H4 (cell line): ENCODE results near the gene ADGRF1. TPM values are rescaled to one million over a fixed set of nuclear protein-coding genes. Genes with fewer than 3 reads are reported as not detected.
"Not testable (repeated sequence)": the region's sequence is repeated elsewhere in the genome, so short reads cannot be mapped to it uniquely, and the experiment has no call there.

Source experiments
- DNase-seq: peaks from one replicate; pipeline ENCODE4 v3.0.0-alpha.2; 2015; ENCODE audit warnings: low spot score
- total RNA-seq: library from RNA; depleted of rRNA; stranded (reverse); fragments of >200 nt; shearing (Covaris generic); gene quantifications from 2 replicates; pipeline ENCODE4 v1.2.3, GENCODE V29; 2014; rRNA removed

The ADGRF1 gene
- 0.17 TPM in 1 of 2 replicates, not detected in the other for total RNA-seq

- no peak for DNase-seq
Observed at GRCh38 chr6:47042275-47042791, at the start of gene ADGRF1. ADGRF1 (minus strand) TSS chr6:47042332; CDS start chr6:47029061, 13,271 bp downstream.

GRCh38 chr6:47090881-47091280, 48.7 kb upstream of the ADGRF1 start:
- no peak for DNase-seq

DNA sequence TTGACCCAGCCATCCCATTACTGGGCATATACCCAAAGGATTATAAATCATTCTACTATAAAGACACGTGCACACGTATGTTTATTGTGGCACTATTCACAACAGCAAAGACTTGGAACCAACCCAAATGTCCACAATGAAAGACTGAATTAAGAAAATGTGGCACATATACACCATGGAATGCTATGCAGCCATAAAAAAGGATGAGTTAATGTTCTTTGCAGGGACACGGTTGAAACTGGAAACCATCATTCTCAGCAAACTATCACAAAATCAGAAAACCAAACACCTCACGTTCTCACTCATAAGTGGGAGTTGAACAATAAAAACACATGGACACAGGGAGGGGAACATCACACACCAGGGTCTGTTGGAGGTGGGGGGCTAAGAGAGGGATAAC, 47.3 kb upstream of the ADGRF1 start:
- DNase-seq, result not testable (repeated sequence)

DNA sequence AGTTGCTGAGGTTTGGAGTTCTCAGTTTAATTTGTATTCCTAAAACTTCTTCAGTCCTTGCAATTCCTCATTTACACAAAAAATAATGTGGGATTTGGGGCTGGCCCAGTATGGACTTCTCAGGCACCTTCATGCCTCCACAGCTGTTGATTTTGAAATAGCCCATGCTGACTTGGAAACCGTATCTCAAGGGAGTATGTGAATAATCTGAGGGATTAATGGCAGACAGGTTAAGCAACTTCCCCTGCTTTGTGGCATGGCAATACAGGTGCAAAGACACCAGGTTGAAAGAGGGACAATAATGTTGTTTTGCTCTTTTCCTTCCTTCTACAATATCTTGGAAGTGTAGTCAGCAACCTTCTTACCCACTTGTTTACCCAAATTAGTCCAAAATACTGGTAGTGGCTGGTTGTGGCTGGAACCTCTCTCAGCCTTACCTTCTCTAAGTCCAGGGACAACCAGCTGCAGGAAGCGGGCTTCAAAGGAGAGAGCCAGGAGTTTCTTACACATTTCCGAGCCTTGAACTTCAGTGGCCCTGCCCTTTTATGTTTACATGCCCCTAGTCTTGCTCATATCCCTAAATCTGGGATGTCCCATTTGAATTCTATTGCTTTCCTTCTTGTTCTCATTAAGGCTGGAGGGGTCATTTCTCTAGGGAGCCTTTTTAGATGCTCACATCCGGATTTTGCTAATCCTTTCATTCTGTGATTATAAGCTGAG, 44.1 kb upstream of the ADGRF1 start:
- no peak for DNase-seq

GRCh38 chr6:47084610-47085009, 42.5 kb upstream of the ADGRF1 start:
- no peak for DNase-seq

DNA sequence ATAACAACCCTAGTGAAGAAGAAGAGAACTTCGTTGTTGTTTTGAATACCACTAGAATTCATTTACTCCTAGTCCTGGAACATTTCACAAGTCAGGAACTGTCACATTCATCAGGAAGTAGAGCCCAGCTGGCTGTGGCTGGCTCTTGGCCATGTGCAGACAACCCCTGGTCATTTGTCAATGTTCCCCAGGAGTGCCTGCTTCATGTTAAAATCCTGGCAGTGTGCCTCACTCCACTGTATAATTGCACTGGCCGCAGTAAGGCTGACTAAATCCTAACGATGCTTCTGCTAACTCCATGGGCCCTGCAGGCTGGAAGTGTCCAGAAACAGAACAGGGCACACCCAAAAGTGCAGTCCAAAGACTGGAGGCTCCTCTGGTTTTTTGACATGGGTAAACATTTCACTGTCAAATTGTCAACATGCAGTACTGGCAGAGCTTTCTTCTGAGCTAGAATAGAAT, 41.5 kb upstream of the ADGRF1 start:
- DNase-seq, result peak; percentile 91

GRCh38 chr6:47080083-47080596, 38.0 kb upstream of the ADGRF1 start:
- no peak for DNase-seq

DNA sequence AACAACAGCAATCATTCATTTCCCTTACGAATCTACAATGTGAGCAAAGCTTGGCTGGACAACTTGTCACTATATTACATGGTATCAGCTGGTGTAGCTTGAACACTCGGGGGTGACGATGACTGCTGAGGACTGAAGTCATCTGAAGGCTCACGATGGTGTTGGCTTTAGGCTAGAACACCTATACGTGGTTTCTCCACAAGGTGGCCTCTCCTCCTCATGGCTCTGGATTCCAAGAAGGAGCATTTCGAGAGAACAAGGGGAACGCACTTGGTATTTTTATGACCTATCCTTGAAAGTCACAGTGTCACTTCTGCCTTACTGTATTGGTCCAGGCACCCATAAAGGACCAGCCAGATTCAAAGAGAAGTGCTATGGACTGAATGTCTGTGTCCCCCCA, 37.5 kb upstream of the ADGRF1 start:
- no peak for DNase-seq

DNA sequence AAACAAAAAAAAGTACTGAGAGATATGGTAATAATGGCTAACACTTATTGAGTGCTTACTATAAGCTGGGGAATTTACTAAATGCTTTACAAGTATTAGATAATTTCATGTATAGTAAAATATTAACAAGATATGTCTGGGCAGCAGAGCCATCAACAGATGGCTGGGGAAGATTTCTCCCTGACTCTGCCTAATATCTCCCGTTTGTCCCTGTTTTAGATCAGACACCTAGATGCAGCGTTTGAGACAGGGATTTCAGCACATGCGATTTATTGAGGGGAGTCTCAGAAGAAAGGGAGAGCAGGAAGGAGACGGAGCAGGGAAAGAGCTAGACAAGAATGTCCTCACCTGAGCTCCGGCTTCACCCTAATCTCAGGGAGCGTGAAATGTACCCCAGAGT, 36.9 kb upstream of the ADGRF1 start:
- no peak for DNase-seq

DNA sequence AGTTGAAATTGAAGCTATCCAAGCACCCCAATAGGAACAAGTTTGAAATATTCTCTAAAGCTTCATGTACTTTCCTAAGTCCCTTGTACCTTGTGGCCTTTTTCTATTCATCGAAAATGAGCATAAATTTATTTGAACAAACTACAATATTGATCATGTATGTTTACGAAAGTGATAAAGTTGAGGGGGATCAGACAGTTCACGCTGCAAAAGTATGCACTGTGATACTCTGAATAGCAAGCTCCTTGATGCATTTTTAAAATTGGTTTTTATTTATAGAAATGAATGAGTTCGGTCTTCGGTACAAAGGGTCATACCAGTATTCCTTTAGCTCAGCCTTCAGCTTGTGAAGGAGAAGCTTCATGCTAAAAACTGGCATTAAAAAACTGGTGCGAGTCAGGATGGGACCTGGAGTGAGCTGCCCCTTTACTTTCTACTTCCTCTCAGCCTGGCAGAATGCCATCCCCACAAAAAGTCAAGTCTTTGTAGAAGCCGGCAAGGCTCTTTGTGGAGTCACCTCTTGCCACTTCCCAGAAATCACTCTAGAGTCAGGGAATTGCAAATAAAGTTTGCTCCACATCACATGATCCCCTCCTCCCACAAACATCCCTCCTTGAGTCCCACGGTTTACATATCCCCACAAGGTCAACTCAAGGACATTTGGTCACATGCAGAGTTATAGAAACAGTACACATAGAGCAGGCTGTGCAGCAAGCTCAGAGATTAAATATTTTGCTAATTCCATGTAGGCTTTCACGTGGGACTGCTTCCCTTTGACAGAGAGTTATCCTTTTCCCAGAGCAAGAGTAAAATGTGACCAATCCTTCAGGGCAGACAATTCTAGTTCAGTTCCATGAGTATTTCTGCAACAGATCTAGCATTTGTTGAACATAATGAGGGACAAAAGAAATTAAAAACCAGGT, 34.6 kb upstream of the ADGRF1 start:
- DNase-seq, result peak; percentile 53

- no peak for DNase-seq
Observed at GRCh38 chr6:47075741-47076421, 33.7 kb upstream of the ADGRF1 start.

DNA sequence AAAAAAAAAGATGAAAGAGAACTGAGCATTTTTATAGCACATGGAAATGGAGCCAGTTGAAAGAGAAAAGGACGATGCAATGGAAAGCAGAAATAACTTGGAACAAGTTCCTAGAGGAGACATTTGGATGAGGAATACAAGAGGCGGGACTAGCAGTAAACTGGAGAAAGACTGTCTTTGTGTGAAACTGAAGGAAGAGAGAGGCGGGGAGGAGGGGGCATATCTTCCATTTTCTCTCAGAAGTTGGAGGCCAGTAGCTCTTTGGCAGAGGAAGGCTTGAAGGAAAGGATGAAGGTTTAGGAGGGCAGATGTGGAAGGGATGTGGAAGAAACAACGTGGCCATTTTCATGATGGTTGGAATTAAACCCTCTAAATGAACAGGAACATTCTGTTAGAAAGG, 33.0 kb upstream of the ADGRF1 start:
- no peak for DNase-seq

GRCh38 chr6:47073125-47074110, 31.3 kb upstream of the ADGRF1 start:
- no peak for DNase-seq

DNA sequence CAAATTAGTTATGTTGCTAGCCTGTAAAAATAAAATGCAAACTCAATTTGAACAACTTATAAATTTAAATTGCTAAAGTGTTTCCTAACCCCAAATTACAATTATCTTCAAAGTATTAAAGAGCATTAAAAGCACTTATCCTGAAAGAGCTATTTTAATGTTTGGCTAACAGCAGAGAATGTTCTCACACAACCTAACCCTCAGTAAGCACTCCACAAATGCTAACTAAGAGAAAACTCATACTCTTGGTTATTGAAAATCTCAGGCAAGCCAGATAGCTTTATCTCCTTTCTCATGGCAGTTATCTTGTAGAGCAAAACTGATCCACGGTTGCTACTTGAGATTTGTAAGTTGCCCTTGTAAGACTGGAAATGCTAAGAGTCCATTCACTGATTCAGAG, 30.5 kb upstream of the ADGRF1 start:
- no peak for DNase-seq

DNA sequence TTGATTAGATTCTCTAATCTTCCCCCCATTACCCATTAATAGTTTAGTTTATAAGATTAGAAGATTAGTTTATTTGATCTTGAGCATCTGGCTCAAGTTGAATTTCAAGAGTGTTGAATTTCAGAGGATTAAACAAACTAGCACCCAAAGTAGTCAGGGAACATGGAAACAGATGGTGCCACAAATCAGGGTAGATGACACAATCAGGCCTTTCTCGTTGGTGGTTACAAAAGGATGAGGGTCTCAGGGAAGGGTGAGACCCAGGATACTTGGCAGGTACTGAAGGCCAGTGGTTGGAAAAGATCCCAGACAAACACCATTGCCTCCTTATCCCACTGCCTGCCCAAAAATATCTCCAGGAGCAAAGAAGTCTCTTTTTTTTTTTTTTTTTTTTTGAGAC, 29.5 kb upstream of the ADGRF1 start:
- no peak for DNase-seq

DNA sequence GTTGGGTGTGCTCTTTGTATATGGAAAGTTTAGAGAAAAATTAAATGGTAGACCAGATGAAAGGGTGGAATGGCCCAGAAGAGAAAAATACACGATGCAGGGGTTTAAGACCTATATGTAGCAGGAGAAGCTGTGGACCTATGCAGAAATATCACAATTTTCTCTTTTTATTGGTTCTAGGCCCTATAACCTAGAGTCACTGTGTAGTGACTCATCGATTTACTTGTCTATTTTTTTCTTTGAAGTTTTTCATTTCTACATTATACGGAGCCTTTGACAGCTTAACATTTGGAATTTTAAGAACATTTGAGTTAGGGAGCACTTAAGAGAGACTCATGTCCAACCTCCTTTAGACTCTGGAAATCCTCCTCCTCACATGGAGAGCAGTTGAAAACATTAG, 28.3 kb upstream of the ADGRF1 start:
- no peak for DNase-seq

DNA sequence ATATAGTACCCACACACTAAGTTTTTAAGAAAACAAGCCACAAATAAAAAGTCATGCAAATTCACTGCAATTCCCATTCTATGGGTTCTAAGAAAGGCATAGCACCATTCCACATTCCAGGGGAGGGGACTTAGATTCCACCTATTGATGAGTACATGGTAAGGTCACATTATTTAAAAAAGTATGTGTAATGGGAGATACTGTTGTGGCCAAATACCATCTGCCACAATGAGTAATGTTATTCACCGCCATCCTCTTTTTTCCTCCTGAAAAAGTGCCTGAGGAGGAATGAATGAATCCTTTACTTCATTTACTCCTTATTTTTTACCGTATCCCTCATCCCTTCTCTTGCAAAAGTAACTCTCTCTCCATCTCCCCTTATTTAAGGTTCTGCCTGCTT, 27.0 kb upstream of the ADGRF1 start:
- DNase-seq, result no peak

DNA sequence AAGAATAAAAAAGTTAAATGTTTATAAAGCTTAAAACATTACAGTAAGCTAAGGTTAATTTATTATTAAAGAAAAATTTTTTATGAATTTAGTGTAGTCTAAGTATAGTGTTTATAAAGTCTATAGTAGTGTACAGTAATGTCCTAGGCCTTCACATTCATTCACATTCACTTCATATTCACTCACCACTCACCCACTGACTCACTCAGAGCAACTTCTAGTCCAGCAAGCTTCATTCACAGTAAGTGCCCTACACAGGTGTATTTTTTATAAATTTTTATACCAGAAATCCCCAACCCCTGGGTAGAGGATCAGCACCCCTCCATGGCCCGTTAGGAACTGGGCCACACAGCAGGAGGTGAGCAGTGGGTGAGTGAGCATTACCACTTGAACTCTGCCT, 24.3 kb upstream of the ADGRF1 start:
- DNase-seq, result no peak

GRCh38 chr6:47064274-47064673, 22.1 kb upstream of the ADGRF1 start:
- no peak for DNase-seq

GRCh38 chr6:47062346-47062745, 20.2 kb upstream of the ADGRF1 start:
- DNase-seq, result no peak
